GM23248 (cell line): ENCODE results near the gene PPT2. TPM values are rescaled to one million over a fixed set of nuclear protein-coding genes. Genes with fewer than 3 reads are reported as not detected.

Source experiments
- DNase-seq: peaks from one replicate; pipeline ENCODE4 v3.0.0-alpha.2; 2015
- H2AFZ ChIP-seq: fragments of 200-600 bp; sonication (generic); 2 replicates; pipeline ENCODE4 v1.6.1; 2016; ENCODE audit warnings: antibody characterized with exemption
- H3F3A ChIP-seq: fragments of 200-600 bp; sonication (generic); 2 replicates; pipeline ENCODE4 v1.6.1; 2016; ENCODE audit warnings: mild to moderate bottlenecking, antibody characterized with exemption, mixed run types; ENCODE audit not compliant: insufficient read depth
- H3K27ac ChIP-seq: fragments of 200-600 bp; sonication (generic); 2 replicates; pipeline ENCODE4 v1.5.1; 2016; ENCODE audit warnings: mild to moderate bottlenecking
- H3K27me3 ChIP-seq: fragments of 200-600 bp; sonication (generic); replicated peaks from 2 replicates; pipeline ENCODE4 v1.6.1; 2016; ENCODE audit warnings: mild to moderate bottlenecking; ENCODE audit not compliant: insufficient read depth
- H3K36me3 ChIP-seq: fragments of 200-600 bp; sonication (generic); 2 replicates; pipeline ENCODE4 v1.6.1; 2016; ENCODE audit warnings: low read depth, mild to moderate bottlenecking
- H3K4me1 ChIP-seq: fragments of 200-600 bp; sonication (generic); 2 replicates; pipeline ENCODE4 v1.6.1; 2016; ENCODE audit warnings: mild to moderate bottlenecking; ENCODE audit not compliant: insufficient read depth
- H3K4me2 ChIP-seq: fragments of 200-600 bp; sonication (generic); one replicate; pipeline ENCODE4 v1.6.1; 2016; ENCODE audit warnings: mild to moderate bottlenecking; ENCODE audit not compliant: unreplicated experiment
- H3K4me3 ChIP-seq: fragments of 200-600 bp; sonication (generic); 2 replicates; pipeline ENCODE4 v1.5.1; 2016; ENCODE audit warnings: mild to moderate bottlenecking
- H3K79me2 ChIP-seq: fragments of 200-600 bp; sonication (generic); 2 replicates; pipeline ENCODE4 v1.6.1; 2016; ENCODE audit warnings: mild to moderate bottlenecking; ENCODE audit not compliant: insufficient read depth
- H3K9ac ChIP-seq: fragments of 200-600 bp; sonication (generic); 2 replicates; pipeline ENCODE4 v1.6.1; 2016; ENCODE audit warnings: mild to moderate bottlenecking
- H3K9me2 ChIP-seq: fragments of 200-600 bp; sonication (generic); 2 replicates; pipeline ENCODE4 v1.6.1; 2016; ENCODE audit warnings: mixed run types, mild to moderate bottlenecking, moderate library complexity; ENCODE audit not compliant: insufficient read depth
- H3K9me3 ChIP-seq: fragments of 200-600 bp; sonication (generic); one replicate; pipeline ENCODE4 v1.6.1; 2017; ENCODE audit warnings: low read depth
- H4K20me1 ChIP-seq: fragments of 200-600 bp; sonication (generic); 2 replicates; pipeline ENCODE4 v1.6.0; 2016; ENCODE audit not compliant: insufficient read depth
- EZH2 ChIP-seq: fragments of 200-600 bp; sonication (generic); IDR thresholded peaks from 2 replicates; pipeline ENCODE4 v1.6.1; 2018; ENCODE audit warnings: antibody characterized with exemption, mild to moderate bottlenecking; ENCODE audit not compliant: insufficient read depth, poor library complexity, severe bottlenecking
- EZH2phosphoT487 ChIP-seq: fragments of 200-600 bp; sonication (generic); IDR thresholded peaks from 2 replicates; pipeline ENCODE4 v1.6.1; 2018; ENCODE audit warnings: antibody characterized with exemption, moderate library complexity, mild to moderate bottlenecking, low read depth; ENCODE audit not compliant: insufficient read depth
- WGBS, 2 experiments: methylation state at CpG; one replicate each; pipeline ENCODE4 v1.1.6; 2015 to 2017; ENCODE audit warnings: low lambda C conversion rate in 2 of 2, low coverage in 1 of 2; ENCODE audit errors: missing lambda C conversion rate in 2 of 2; 5-methylcytosine and 5-hydroxymethylcytosine counted together
- in situ Hi-C: fragments of 300-500 bp; cut with MboI; formaldehyde crosslinking; loops from 2 replicates; pipeline ENCODE4 v1.15.0; 2020
- polyA plus RNA-seq: library from polyadenylated mRNA; unstranded; fragments of >200 nt; fragmentation: Nextera tagmentation; extraction: Ambion mirVana; gene quantifications from 2 replicates; pipeline ENCODE4 v1.2.1, GENCODE V29; 2016
- total RNA-seq: library from RNA; depleted of rRNA; stranded (reverse); fragments of >200 nt; shearing (Covaris generic); gene quantifications from 2 replicates; pipeline ENCODE4 v1.2.3, GENCODE V29; 2014

PPT2 gene
- total and polyA plus RNA-seq, 2 experiments from 2014 or later: 10.3 to 12.8 TPM

- Histone ChIP-seq H3K9ac (peak overlapping the region; percentile 82), H3K4me3 (no peak overlapping the region), H3K9me3 (no peaks in the 10 kb centered on the region), H3K4me1 (peaks cover 43% of the 10 kb centered on the region), H3F3A (peaks cover 27% of the 10 kb centered on the region), H3K4me2 (no peak overlapping the region), H2AFZ (no peak overlapping the region), H3K27ac (peak overlapping the region; percentile 98), H3K79me2 (no peaks in the 10 kb centered on the region), H3K27me3 (no peaks in the 10 kb centered on the region), H4K20me1 (no peaks in the 10 kb centered on the region), H3K9me2 (no peaks in the 10 kb centered on the region), H3K36me3 (no peaks in the 10 kb centered on the region; the same call in none of the 2 replicates)
- DNase-seq: no peak
- WGBS, 2 experiments: 69 to 75% methylated on average over 6 of the region's 6 CpGs
- in situ Hi-C loops: no loop called here
- TF ChIP-seq EZH2phosphoT487: no peak
- TF ChIP-seq EZH2: no peak
These were observed 38.3 kb upstream of the PPT2 start for GRCh38 chr6:32115623-32116022.

- no peaks in the 10 kb centered on the region for H3K79me2 ChIP-seq
- H3K27ac ChIP-seq: no peak overlapping the region
- no peak overlapping the region for H3K4me2 ChIP-seq
- H2AFZ ChIP-seq: no peak overlapping the region
- no peaks in the 10 kb centered on the region for H3K9me3 ChIP-seq
- H3K4me1 ChIP-seq: peaks cover 39% of the 10 kb centered on the region
- peaks cover 5% of the 10 kb centered on the region; the same call in 1 of the 2 replicates for H3K36me3 ChIP-seq
- H3K27me3 ChIP-seq: no peaks in the 10 kb centered on the region
- peak; percentile 45 for DNase-seq
- 94 to 95% methylated on average over 7 of the region's 7 CpGs for WGBS, 2 experiments
- H4K20me1 ChIP-seq: no peaks in the 10 kb centered on the region
- in situ Hi-C loops: no loop called here
- no peak for TF ChIP-seq EZH2
- no peak for TF ChIP-seq EZH2phosphoT487
- H3K4me3 ChIP-seq: no peak overlapping the region
- H3K9me2 ChIP-seq: no peaks in the 10 kb centered on the region
- peaks cover 27% of the 10 kb centered on the region for H3F3A ChIP-seq
- no peak overlapping the region for H3K9ac ChIP-seq
These were observed 37.3 kb upstream of the PPT2 start for GRCh38 chr6:32116674-32117073.

GRCh38 chr6:32117461-32117860, 36.5 kb upstream of the PPT2 start:
- in situ Hi-C loops: no loop called here
- H2AFZ ChIP-seq: no peak overlapping the region
- no peak overlapping the region for H3K27ac ChIP-seq
- WGBS, 2 experiments: 84 to 89% methylated on average over 9 of the region's 9 CpGs
- no peaks in the 10 kb centered on the region for H3K79me2 ChIP-seq
- H3K4me2 ChIP-seq: no peak overlapping the region
- no peak overlapping the region for H3K4me3 ChIP-seq
- H3K9ac ChIP-seq: no peak overlapping the region
- no peak for TF ChIP-seq EZH2
- TF ChIP-seq EZH2phosphoT487: no peak
- DNase-seq: no peak
- peaks cover 27% of the 10 kb centered on the region for H3F3A ChIP-seq
- no peaks in the 10 kb centered on the region for H3K9me2 ChIP-seq
- H3K36me3 ChIP-seq: peaks cover 5% of the 10 kb centered on the region; the same call in 1 of the 2 replicates
- H3K27me3 ChIP-seq: no peaks in the 10 kb centered on the region
- H3K9me3 ChIP-seq: no peaks in the 10 kb centered on the region
- peaks cover 33% of the 10 kb centered on the region for H3K4me1 ChIP-seq
- no peaks in the 10 kb centered on the region for H4K20me1 ChIP-seq

- Histone ChIP-seq H3K4me1 (peaks cover 20% of the 10 kb centered on the region), H3K36me3 (peaks cover 9% of the 10 kb centered on the region; the same call in 1 of the 2 replicates), H3K9me3 (no peaks in the 10 kb centered on the region), H3K27ac (no peak overlapping the region; the same call in 1 of the 2 replicates), H3K4me2 (no peak overlapping the region), H3K79me2 (no peaks in the 10 kb centered on the region), H3K27me3 (no peaks in the 10 kb centered on the region), H3F3A (peaks cover 17% of the 10 kb centered on the region), H4K20me1 (no peaks in the 10 kb centered on the region), H3K4me3 (no peak overlapping the region), H2AFZ (no peak overlapping the region), H3K9me2 (no peaks in the 10 kb centered on the region), H3K9ac (no peak overlapping the region)
- 29 to 30% methylated on average over 17 of the region's 17 CpGs for WGBS, 2 experiments
- DNase-seq: peak; percentile 92
- in situ Hi-C loops: no loop called here
- TF ChIP-seq EZH2phosphoT487 (no peak), EZH2 (no peak)
These were observed 34.9 kb upstream of the PPT2 start for GRCh38 chr6:32118782-32119628.
